GM12878 (cell line): Measurements from ENCODE around the gene ZKSCAN5. TPM values are rescaled to one million over a fixed set of nuclear protein-coding genes. Genes with fewer than 3 reads are reported as not detected.

Experiments
- ATAC-seq: fragments of 200-7000 bp; cut with Tn5 transposase; 3 replicates; pipeline ENCODE4 v1.9.1; 2020; ENCODE audit warnings: mild to moderate bottlenecking, moderate library complexity
- BruUV-seq: library from RNA; stranded (reverse); fragments of 400-500 nt; replicated peaks from 2 replicates; lab custom pipeline; 2021; lab: Mats Ljungman, UMichigan
- CTCF ChIA-PET: fragments of 300-600 bp; sonication (Branson Sonifier 250); formaldehyde crosslinking; extraction: SDS; loops from one replicate; lab custom pipeline; 2021; ENCODE audit warnings: inconsistent platforms; lab: Yijun Ruan, JAX
- POLR2A ChIA-PET: fragments of 350-600 bp; formaldehyde crosslinking; extraction: SDS; loops from one replicate; lab custom pipeline; 2021; ENCODE audit warnings: inconsistent platforms; lab: Charles Lee
- RAD21 ChIA-PET: fragments of 300-600 bp; sonication (Branson Sonifier 250); formaldehyde crosslinking; loops from one replicate; lab custom pipeline; 2023; ENCODE audit warnings: antibody characterized with exemption; ENCODE audit not compliant: unreplicated experiment; lab: Charles Lee
- SMC1A ChIA-PET: fragments of 300-600 bp; sonication (Branson Sonifier 250); formaldehyde crosslinking; loops from one replicate; lab custom pipeline; 2023; ENCODE audit not compliant: unreplicated experiment, uncharacterized antibody; lab: Charles Lee
- DNase-seq: peaks from one replicate; pipeline ENCODE4 v3.0.0-alpha.2; 2011; ENCODE audit warnings: low read depth, low spot score
- FAIRE-seq: peaks from 3 replicates; lab custom pipeline; 2011; peaks lifted over from hg19 to GRCh38; lab: Jason Lieb, UNC
- H2AFZ ChIP-seq: 2 replicates; pipeline ENCODE4 v1.6.0; 2011; ENCODE audit warnings: low read depth, low read length, control low read depth; ENCODE audit not compliant: control insufficient read depth
- H3K27ac ChIP-seq: 2 replicates; pipeline ENCODE4 v1.5.1; 2011; ENCODE audit warnings: control low read depth; ENCODE audit not compliant: control insufficient read depth, insufficient read depth
- H3K27me3 ChIP-seq, 2 experiments: replicated peaks in 1 of 2; 2 replicates each; pipeline versions ENCODE4 v1.6.0 to v1.6.1; 2011; ENCODE audit warnings: low read length in 1 of 2; ENCODE audit not compliant: control insufficient read depth in 2 of 2, insufficient read depth in 2 of 2
- H3K36me3 ChIP-seq, 2 experiments: 2 replicates each; pipeline ENCODE4 v1.5.1; 2011; ENCODE audit warnings: low read length in 1 of 2; ENCODE audit not compliant: control insufficient read depth in 2 of 2, insufficient read depth in 2 of 2
- H3K4me1 ChIP-seq: 2 replicates; pipeline ENCODE4 v1.6.1; 2011; ENCODE audit warnings: mild to moderate bottlenecking, low read length, moderate library complexity, mixed read lengths; ENCODE audit not compliant: control insufficient read depth, insufficient read depth
- H3K4me2 ChIP-seq: 2 replicates; pipeline ENCODE4 v1.6.0; 2011; ENCODE audit warnings: control low read depth; ENCODE audit not compliant: control insufficient read depth, insufficient read depth
- H3K4me3 ChIP-seq: fragments of 200-600 bp; sonication (generic); 2 replicates; pipeline ENCODE4 v1.5.1; 2016
- H3K79me2 ChIP-seq: 2 replicates; pipeline ENCODE4 v1.6.0; 2011; ENCODE audit warnings: low read length; ENCODE audit not compliant: control insufficient read depth, insufficient read depth
- H3K9ac ChIP-seq: 2 replicates; pipeline ENCODE4 v1.8.0; 2011; ENCODE audit warnings: low read length, control low read depth, mixed read lengths; ENCODE audit not compliant: control insufficient read depth, insufficient read depth
- H3K9me3 ChIP-seq: replicated peaks from 3 replicates; pipeline ENCODE4 v1.5.1; 2011; ENCODE audit warnings: mild to moderate bottlenecking, low read length; ENCODE audit not compliant: control insufficient read depth, insufficient read depth
- H4K20me1 ChIP-seq: 2 replicates; pipeline ENCODE4 v1.6.0; 2011; ENCODE audit not compliant: control insufficient read depth, insufficient read depth
- CBX5 ChIP-seq: sonication (generic); IDR thresholded peaks from 2 replicates; pipeline ENCODE4 v1.6.1; 2016; ENCODE audit warnings: low read depth, moderate library complexity, mild to moderate bottlenecking, inconsistent platforms
- KLF5 ChIP-seq: fragments of 450-650 bp; IDR thresholded peaks from 2 replicates; pipeline ENCODE4 v1.6.1; 2014; ENCODE audit warnings: mild to moderate bottlenecking; ENCODE audit not compliant: partially characterized antibody
- MEF2B ChIP-seq: fragments of 450-650 bp; IDR thresholded peaks from 2 replicates; pipeline ENCODE4 v1.6.1; 2018; ENCODE audit warnings: mild to moderate bottlenecking, moderate library complexity; ENCODE audit not compliant: partially characterized antibody, poor library complexity, severe bottlenecking
- POLR2AphosphoS5 ChIP-seq: IDR thresholded peaks from 2 replicates; pipeline ENCODE4 v1.6.1; 2011; ENCODE audit warnings: mild to moderate bottlenecking, low read length, inconsistent platforms
- TCF7 ChIP-seq: IDR thresholded peaks from 2 replicates; pipeline ENCODE4 v1.6.1; 2014; ENCODE audit warnings: antibody characterized with exemption, borderline replicate concordance
- ZBED1 ChIP-seq: IDR thresholded peaks from 2 replicates; pipeline ENCODE4 v1.6.1; 2016; ENCODE audit warnings: borderline replicate concordance
- WGBS: methylation state at CpG from one replicate; pipeline ENCODE4 v1.1.6; 2016; ENCODE audit warnings: low lambda C conversion rate; ENCODE audit not compliant: insufficient replicate concordance, insufficient coverage; ENCODE audit errors: missing lambda C conversion rate; 5-methylcytosine and 5-hydroxymethylcytosine counted together
- in situ Hi-C: fragments of 300-500 bp; cut with MboI; formaldehyde crosslinking; loops from 9 replicates; pipeline ENCODE4 v1.14.3; 2018; ENCODE audit warnings: mixed read lengths
- intact Hi-C: fragments of 100-400 bp; cut with micrococcal nuclease; formaldehyde crosslinking; loops from one replicate; pipeline ENCODE4 v1.14.2; 2022; ENCODE audit not compliant: unreplicated experiment
- polyA plus RNA-seq, 11 experiments: library from polyadenylated mRNA; depleted of rRNA in 4 of 11; unstranded in 6 of 11; stranded (reverse) in 5 of 11; fragments of >200 nt; fragmentation: Nextera tagmentation in 4 of 11; fragmentation: Illumina TruSeq in 1 of 11; extraction: Ambion mirVana in 4 of 11; extraction: Trizol in 1 of 11; gene quantifications; 1 replicate in 1 of 11; 2 replicates in 10 of 11; pipeline versions ENCODE4 v1.2.1 to v1.2.3, GENCODE V29; 2011 to 2016; ENCODE audit warnings: inconsistent platforms in 2 of 11, missing spikeins in 2 of 11, low read depth in 1 of 11
- total RNA-seq, 4 experiments: library from RNA; depleted of rRNA in 3 of 4; stranded (reverse); fragments of >200 nt in 3 of 4; fragmentation: Illumina TruSeq in 1 of 4; extraction: Trizol in 1 of 4; gene quantifications; 2 replicates each; pipeline versions ENCODE4 v1.2.1 to v1.2.3, GENCODE V29; 2013 to 2021
- TF ChIP-seq, protein P1 (sequence below), 3 experiments: IDR thresholded peaks in 2 of 3; conservative IDR thresholded peaks in 1 of 3; 2 replicates each; pipeline ENCODE4 v1.5.1; 2011; ENCODE audit warnings: low read depth in 3 of 3, low read length in 3 of 3, mild to moderate bottlenecking in 3 of 3, control low read depth in 2 of 3, moderate library complexity in 2 of 3, inconsistent platforms in 1 of 3, mixed read lengths in 1 of 3; ENCODE audit not compliant: control insufficient read depth in 2 of 3, insufficient read depth in 1 of 3; ENCODE audit errors: extremely low read depth in 1 of 3

Gene ZKSCAN5
- total and polyA plus RNA-seq, 10 of the 15 experiments (the other 5 are each of a cell fraction or from before 2014, with no cell fraction given): 2.5 to 10.1 (median 7.7) TPM

- BruUV-seq: no TSS peak
- TF ChIP-seq, protein P1, sequence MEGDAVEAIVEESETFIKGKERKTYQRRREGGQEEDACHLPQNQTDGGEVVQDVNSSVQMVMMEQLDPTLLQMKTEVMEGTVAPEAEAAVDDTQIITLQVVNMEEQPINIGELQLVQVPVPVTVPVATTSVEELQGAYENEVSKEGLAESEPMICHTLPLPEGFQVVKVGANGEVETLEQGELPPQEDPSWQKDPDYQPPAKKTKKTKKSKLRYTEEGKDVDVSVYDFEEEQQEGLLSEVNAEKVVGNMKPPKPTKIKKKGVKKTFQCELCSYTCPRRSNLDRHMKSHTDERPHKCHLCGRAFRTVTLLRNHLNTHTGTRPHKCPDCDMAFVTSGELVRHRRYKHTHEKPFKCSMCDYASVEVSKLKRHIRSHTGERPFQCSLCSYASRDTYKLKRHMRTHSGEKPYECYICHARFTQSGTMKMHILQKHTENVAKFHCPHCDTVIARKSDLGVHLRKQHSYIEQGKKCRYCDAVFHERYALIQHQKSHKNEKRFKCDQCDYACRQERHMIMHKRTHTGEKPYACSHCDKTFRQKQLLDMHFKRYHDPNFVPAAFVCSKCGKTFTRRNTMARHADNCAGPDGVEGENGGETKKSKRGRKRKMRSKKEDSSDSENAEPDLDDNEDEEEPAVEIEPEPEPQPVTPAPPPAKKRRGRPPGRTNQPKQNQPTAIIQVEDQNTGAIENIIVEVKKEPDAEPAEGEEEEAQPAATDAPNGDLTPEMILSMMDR (IDR thresholded peaks at IDR 0.05 in 2 of 3, conservative IDR thresholded peaks at IDR 0.05 in 1 of 3; ENCODE audit: control insufficient read depth in 2 of 3, extremely low read depth in 1 of 3, insufficient read depth in 1 of 3, low read depth in 3 of 3, low read length in 3 of 3): 0 out of 6 replicates have a peak, but pooled peaks of 1 of the 3 experiments have one; percentile 4
- no peak for TF ChIP-seq MEF2B
- RAD21 ChIA-PET: no interaction called here
- CTCF ChIA-PET: no interaction called here
- WGBS: 66% methylated on average over 3 of the region's 3 CpGs
- POLR2A ChIA-PET: interaction anchor here (1.2 kb wide), 1 partner anchor 14 kb away, joined by 3 read pairs; the partner anchor contains the start of gene ZKSCAN5
- Histone ChIP-seq H3K4me3 (no peak overlapping the region), H3K36me3 (peaks cover 9 to 26% of the 10 kb centered on the region in 2 experiments), H3K27ac (no peak overlapping the region), H3K79me2 (peaks cover 6% of the 10 kb centered on the region), H4K20me1 (no peaks in the 10 kb centered on the region), H3K4me1 (no peaks in the 10 kb centered on the region), H3K9ac (no peak overlapping the region), H3K9me3 (peaks cover 23% of the 10 kb centered on the region), H3K4me2 (no peak overlapping the region), H3K27me3 (no peaks in the 10 kb centered on the region), H2AFZ (no peak overlapping the region)
- no peak for FAIRE-seq
- SMC1A ChIA-PET: interaction anchor here (1.1 to 1.3 kb wide), 2 partner anchors 9 to 15 kb away, joined by 3 read pairs; partner anchors contain the start of gene ZNF394
- in situ Hi-C loops: no loop called here
- ATAC-seq: peak; percentile 34
- no peak for DNase-seq
- intact Hi-C loops: no loop called here
Observed at GRCh38 chr7:99490878-99491277, 13.6 kb upstream of the ZKSCAN5 start.

GRCh38 chr7:99493823-99494222, 10.6 kb upstream of the ZKSCAN5 start:
- Histone ChIP-seq H4K20me1 (no peaks in the 10 kb centered on the region), H3K4me1 (no peaks in the 10 kb centered on the region), H3K9me3 (peaks cover 27% of the 10 kb centered on the region), H3K4me2 (no peak overlapping the region), H3K27ac (no peak overlapping the region), H2AFZ (no peak overlapping the region), H3K9ac (no peak overlapping the region), H3K4me3 (no peak overlapping the region), H3K36me3 (peaks cover 9 to 30% of the 10 kb centered on the region in 2 experiments), H3K27me3 (no peaks in the 10 kb centered on the region), H3K79me2 (peaks cover 32% of the 10 kb centered on the region)
- POLR2A ChIA-PET: no interaction called here
- SMC1A ChIA-PET: no interaction called here
- CTCF ChIA-PET: no interaction called here
- BruUV-seq: no TSS peak
- RAD21 ChIA-PET: no interaction called here
- intact Hi-C loops (no loop called here), in situ Hi-C loops (no loop called here)
- no peak for TF ChIP-seq ZBED1
- TF ChIP-seq CBX5: peak; percentile 78; the same call in 1 of the 2 replicates
- TF ChIP-seq TCF7: no peak
- peak; percentile 37; the same call in 1 of the 2 replicates for TF ChIP-seq POLR2AphosphoS5
- peak; percentile 41 for TF ChIP-seq KLF5
- ATAC-seq (no peak), DNase-seq (no peak), FAIRE-seq (no peak)
- WGBS: over 99% methylated on average over 6 of the region's 6 CpGs
